Testis (tissue), 2 donors: ENCODE measurements around the gene VDAC2.

ENCODE experiments used
- CTCF ChIP-seq, 3 experiments: fragments of 450-650 bp in 2 of 3; fragments of 200-600 bp in 1 of 3; sonication (generic) in 1 of 3; IDR thresholded peaks; one replicate each; pipeline ENCODE4 v1.5.1; 2016 to 2019; ENCODE audit warnings: antibody characterized with exemption in 3 of 3, mild to moderate bottlenecking in 2 of 3, moderate library complexity in 1 of 3
- POLR2A ChIP-seq: fragments of 450-650 bp; IDR thresholded peaks from one replicate; pipeline ENCODE4 v1.6.1; 2017; ENCODE audit warnings: antibody characterized with exemption, mild to moderate bottlenecking, moderate library complexity

GRCh38 chr10:75226656-75227055 is 16.1 kb downstream of the VDAC2 start:
- no peak for TF ChIP-seq CTCF (IDR thresholded peaks at IDR 0.05)
- TF ChIP-seq POLR2A = no peak
